HepG2 (cell line): ENCODE measurements around the gene ZNF442. TPM values are rescaled to one million over a fixed set of nuclear protein-coding genes. Genes with fewer than 3 reads are reported as not detected.
"Not testable (repeated sequence)": the region's sequence is repeated elsewhere in the genome, so short reads cannot be mapped to it uniquely, and the experiment has no call there.

ENCODE experiments used
- ATAC-seq: fragments of 200-7000 bp; cut with Tn5 transposase; 3 replicates; pipeline ENCODE4 v1.9.1; 2020; ENCODE audit warnings: mild to moderate bottlenecking, moderate library complexity
- BruUV-seq: library from RNA; stranded (reverse); fragments of 400-500 nt; replicated peaks from 2 replicates; lab custom pipeline; 2021; lab: Mats Ljungman, UMichigan
- CTCF ChIA-PET: fragments of 300-600 bp; formaldehyde crosslinking; extraction: SDS; loops from one replicate; lab custom pipeline; 2021; ENCODE audit warnings: low total read pairs, inconsistent platforms, low intra/inter-chr PET ratio; lab: Yijun Ruan, JAX
- POLR2A ChIA-PET: fragments of 350-600 bp; sonication (Branson Sonifier 250); formaldehyde crosslinking; loops from one replicate; lab custom pipeline; 2020; ENCODE audit warnings: antibody characterized with exemption, inconsistent platforms; lab: Yijun Ruan, JAX
- DNase-seq: peaks from one replicate; pipeline ENCODE4 v3.0.0-alpha.2; 2015; ENCODE audit warnings: low spot score
- FAIRE-seq: peaks from 3 replicates; lab custom pipeline; 2011; peaks lifted over from hg19 to GRCh38; lab: Jason Lieb, UNC
- H2AFZ ChIP-seq: one replicate; pipeline ENCODE4 v1.6.1; 2011; ENCODE audit warnings: low read length, inconsistent platforms
- H3K27ac ChIP-seq: fragments of 300-600 bp; 3 replicates; pipeline ENCODE4 v1.8.0; 2011; ENCODE audit warnings: mixed run types, mild to moderate bottlenecking, mixed read lengths, low read length, inconsistent platforms; ENCODE audit not compliant: insufficient read depth; ENCODE audit errors: extremely low read length
- H3K27me3 ChIP-seq, 2 experiments: fragments of 200-600 bp in 1 of 2; 2 replicates in 1 of 2; 3 replicates in 1 of 2; pipeline versions ENCODE4 v1.6.0 to v1.8.0; 2011; ENCODE audit warnings: low read length in 2 of 2, mild to moderate bottlenecking in 2 of 2, moderate library complexity in 2 of 2, inconsistent platforms in 1 of 2; ENCODE audit not compliant: insufficient read depth in 2 of 2, control insufficient read depth in 1 of 2
- H3K36me3 ChIP-seq, 2 experiments: fragments of 200-600 bp in 1 of 2; replicated peaks in 1 of 2; 2 replicates in 1 of 2; 3 replicates in 1 of 2; pipeline versions ENCODE4 v1.5.1 to v1.8.0; 2011; ENCODE audit warnings: low read length in 2 of 2, inconsistent platforms in 1 of 2; ENCODE audit not compliant: insufficient read depth in 2 of 2, control insufficient read depth in 1 of 2
- H3K4me1 ChIP-seq: 2 replicates; pipeline ENCODE4 v1.5.1; 2012; ENCODE audit warnings: low read length, inconsistent platforms; ENCODE audit not compliant: insufficient read depth
- H3K4me2 ChIP-seq: 2 replicates; pipeline ENCODE4 v1.6.0; 2011; ENCODE audit warnings: low read depth, low read length, inconsistent platforms
- H3K4me3 ChIP-seq, 3 experiments: fragments of 200-600 bp in 1 of 3; sonication (generic), shearing (Covaris generic) in 1 of 3; replicated peaks in 1 of 3; 2 replicates each; pipeline ENCODE4 v1.5.1; 2011 to 2016; ENCODE audit warnings: low read length in 3 of 3, inconsistent platforms in 2 of 3, low read depth in 2 of 3, mild to moderate bottlenecking in 2 of 3, control low read depth in 1 of 3, mixed read lengths in 1 of 3; ENCODE audit not compliant: insufficient read depth in 1 of 3
- H3K79me2 ChIP-seq: one replicate; pipeline ENCODE4 v1.6.1; 2011; ENCODE audit warnings: low read length, inconsistent platforms; ENCODE audit not compliant: insufficient read depth
- H3K9ac ChIP-seq: 2 replicates; pipeline ENCODE4 v1.6.0; 2011; ENCODE audit warnings: mild to moderate bottlenecking, low read depth, low read length, inconsistent platforms; ENCODE audit not compliant: insufficient read depth
- H3K9me3 ChIP-seq: 2 replicates; pipeline ENCODE4 v1.5.1; 2012; ENCODE audit warnings: mild to moderate bottlenecking, low read length
- H4K20me1 ChIP-seq: 2 replicates; pipeline ENCODE4 v1.6.0; 2011; ENCODE audit warnings: inconsistent platforms, mild to moderate bottlenecking, low read length, moderate library complexity; ENCODE audit not compliant: insufficient read depth
- BRCA1 ChIP-seq: sonication (generic); formaldehyde crosslinking; IDR thresholded peaks from 2 replicates; pipeline ENCODE4 v1.4.0; 2020; ENCODE audit warnings: missing genetic modification reagents
- DRAP1 ChIP-seq: IDR thresholded peaks from 2 replicates; pipeline ENCODE4 v1.6.1; 2016; ENCODE audit warnings: missing genetic modification reagents, missing compliant biosample characterization
- ELF4 ChIP-seq: sonication (generic); formaldehyde crosslinking; IDR thresholded peaks from 2 replicates; pipeline ENCODE4 v1.5.0; 2020; ENCODE audit warnings: missing genetic modification reagents, mild to moderate bottlenecking, moderate library complexity, borderline replicate concordance
- GATAD2A ChIP-seq: IDR thresholded peaks from 2 replicates; pipeline ENCODE4 v1.6.1; 2016
- HOXA3 ChIP-seq: sonication (generic); formaldehyde crosslinking; IDR thresholded peaks from 2 replicates; pipeline ENCODE4 v1.5.0; 2020; ENCODE audit warnings: missing genetic modification reagents
- HOXA5 ChIP-seq: sonication (generic); formaldehyde crosslinking; IDR thresholded peaks from 2 replicates; pipeline ENCODE4 v1.4.0; 2020; ENCODE audit warnings: missing genetic modification reagents
- HOXD1 ChIP-seq: sonication (generic); formaldehyde crosslinking; IDR thresholded peaks from 2 replicates; pipeline ENCODE4 v1.5.0; 2020; ENCODE audit warnings: missing genetic modification reagents
- ISL2 ChIP-seq: sonication (generic); formaldehyde crosslinking; IDR thresholded peaks from 2 replicates; pipeline ENCODE4 v1.5.0; 2020; ENCODE audit warnings: missing genetic modification reagents
- KMT2A ChIP-seq: sonication (generic); formaldehyde crosslinking; IDR thresholded peaks from 2 replicates; pipeline ENCODE4 v1.4.0; 2020; ENCODE audit warnings: missing genetic modification reagents
- NR2F6 ChIP-seq, 2 experiments: IDR thresholded peaks; 2 replicates each; pipeline ENCODE4 v1.6.1; 2016; ENCODE audit warnings: antibody characterized with exemption in 1 of 2, mild to moderate bottlenecking in 1 of 2
- POLR2A ChIP-seq, 2 experiments: IDR thresholded peaks; 2 replicates each; pipeline ENCODE4 v1.6.1; 2011; ENCODE audit warnings: low read depth in 2 of 2, low read length in 2 of 2, mild to moderate bottlenecking in 1 of 2, moderate library complexity in 1 of 2; ENCODE audit not compliant: insufficient read depth in 1 of 2
- POLR2AphosphoS5 ChIP-seq: IDR thresholded peaks from 2 replicates; pipeline ENCODE4 v1.6.1; 2012; ENCODE audit warnings: low read depth, low read length
- POLR2G ChIP-seq: fragments of 200-400 bp; formaldehyde crosslinking; IDR thresholded peaks from 2 replicates; pipeline ENCODE4 v1.6.1; 2018; ENCODE audit warnings: mild to moderate bottlenecking, low read depth, low read length, moderate library complexity
- RFXAP ChIP-seq: sonication (generic); formaldehyde crosslinking; IDR thresholded peaks from 2 replicates; pipeline ENCODE4 v1.4.0; 2020; ENCODE audit warnings: missing genetic modification reagents, borderline replicate concordance
- SALL2 ChIP-seq: sonication (generic); formaldehyde crosslinking; IDR thresholded peaks from 2 replicates; pipeline ENCODE4 v1.8.1; 2023; ENCODE audit warnings: mild to moderate bottlenecking, missing genetic modification reagents, inconsistent platforms
- SAP130 ChIP-seq: IDR thresholded peaks from 2 replicates; pipeline ENCODE4 v1.6.1; 2016; ENCODE audit warnings: low read depth
- YEATS4 ChIP-seq: sonication (generic); formaldehyde crosslinking; IDR thresholded peaks from 2 replicates; pipeline ENCODE4 v1.4.0; 2020; ENCODE audit warnings: missing genetic modification reagents, borderline replicate concordance
- ZNF263 ChIP-seq: sonication (generic); formaldehyde crosslinking; IDR thresholded peaks from 2 replicates; pipeline ENCODE4 v1.4.0; 2020; ENCODE audit warnings: missing genetic modification reagents
- ZNF292 ChIP-seq: sonication (generic); formaldehyde crosslinking; IDR thresholded peaks from 2 replicates; pipeline ENCODE4 v1.8.1; 2022; ENCODE audit warnings: mild to moderate bottlenecking, low read depth, missing genetic modification reagents, borderline replicate concordance
- WGBS: methylation state at CpG from one replicate; pipeline ENCODE4 v1.1.6; 2017; ENCODE audit warnings: low lambda C conversion rate; 5-methylcytosine and 5-hydroxymethylcytosine counted together
- in situ Hi-C: cut with HindIII; loops from 2 replicates; pipeline ENCODE4 v1.10.0; 2017; ENCODE audit warnings: low pct_unique_long_range_greater_than_20kb; ENCODE audit not compliant: extremely low pct_ligation_motif_present
- intact Hi-C: fragments of 100-400 bp; cut with micrococcal nuclease; formaldehyde crosslinking; loops from one replicate; pipeline ENCODE4 v1.10.0; 2022; ENCODE audit not compliant: unreplicated experiment
- polyA plus RNA-seq, 8 experiments: library from polyadenylated mRNA; depleted of rRNA in 3 of 8; stranded (reverse) in 7 of 8; unstranded in 1 of 8; fragments of >200 nt; fragmentation: Illumina TruSeq in 4 of 8; extraction: Trizol in 4 of 8; gene quantifications; 2 replicates each; pipeline versions ENCODE4 v1.2.1 to v1.2.3, GENCODE V29; 2011 to 2016; ENCODE audit warnings: low read depth in 4 of 8, missing spikeins in 1 of 8, mixed read lengths in 1 of 8; ENCODE audit not compliant: insufficient read depth in 1 of 8
- total RNA-seq, 5 experiments: library from RNA; depleted of rRNA; stranded (reverse); fragments of >200 nt; fragmentation: Illumina TruSeq; extraction: Trizol; gene quantifications; 2 replicates each; pipeline ENCODE4 v1.2.3, GENCODE V29; 2016; ENCODE audit warnings: low read depth in 1 of 5

The ZNF442 gene
- total and polyA plus RNA-seq, 2 of the 13 experiments (the other 11 are each of a cell fraction or from before 2014, with no cell fraction given), result 1.0 to 6.0 TPM

DNA sequence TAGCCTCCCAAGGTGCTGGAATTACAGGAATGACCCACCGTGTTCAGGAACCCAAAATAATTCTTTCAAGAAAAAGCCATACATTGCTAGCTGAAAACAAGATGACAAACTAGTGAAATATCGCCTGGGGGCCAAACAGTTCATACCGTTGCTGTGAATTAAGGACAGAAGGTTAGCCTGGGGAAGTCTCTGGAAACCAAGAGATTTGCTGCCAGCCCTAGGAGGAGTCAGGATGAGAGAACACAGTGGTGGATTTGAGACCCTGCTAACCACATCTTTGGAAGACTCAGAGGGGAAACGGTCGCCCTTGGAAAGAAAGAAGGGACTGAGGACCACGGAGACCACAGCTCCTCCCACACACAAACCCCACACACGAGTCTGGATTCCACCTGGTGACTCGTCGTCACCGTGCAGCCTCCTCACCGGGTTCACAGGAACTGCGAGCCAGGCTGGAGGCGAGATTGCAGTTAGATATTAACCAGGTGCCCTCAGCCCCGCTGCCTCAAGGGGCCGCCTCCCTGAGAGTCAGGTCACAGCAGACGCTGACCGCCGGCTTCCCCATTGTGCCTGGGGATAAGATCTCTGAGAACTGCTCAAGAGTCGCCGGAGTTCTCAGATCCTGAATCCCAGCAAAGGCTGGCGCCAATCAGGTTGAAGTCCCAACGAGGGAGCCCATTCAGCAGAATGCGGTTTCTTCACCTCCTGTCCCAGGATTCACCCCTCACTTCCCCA, 34.6 kb upstream of the ZNF442 start (continued):
- peak; percentile 75 for TF ChIP-seq POLR2AphosphoS5
- 0 out of 2 replicates have a peak, but pooled peaks have one; percentile 53 for TF ChIP-seq RFXAP (CRISPR knock-in tag)
- peak; percentile 74 for TF ChIP-seq SAP130 (CRISPR knock-in tag)
- TF ChIP-seq ZNF292, result peak; percentile 35; the same call in 1 of the 2 replicates
- 0 out of 2 replicates have a peak, but pooled peaks have one; percentile 47 for TF ChIP-seq SALL2 (CRISPR knock-in tag)
- peak; percentile 40; the same call in 1 of the 2 replicates for TF ChIP-seq DRAP1 (CRISPR knock-in tag)
- peak; percentile 35; the same call in 1 of the 2 replicates for TF ChIP-seq POLR2G
- TF ChIP-seq ISL2, result 0 out of 2 replicates have a peak, but pooled peaks have one; percentile 27
- peak; percentile 46; the same call in 1 of the 2 replicates for TF ChIP-seq ZNF263 (CRISPR knock-in tag)
- TF ChIP-seq HOXA3 (CRISPR knock-in tag), result peak; percentile 43
- peak; percentile 71 to 73 for TF ChIP-seq POLR2A (IDR thresholded peaks at IDR 0.05; ENCODE audit: insufficient read depth in 1 of 2, low read depth in 2 of 2, low read length in 2 of 2)
- peak; percentile 18; the same call in 1 of the 2 replicates for TF ChIP-seq KMT2A
- 0 out of 2 replicates have a peak, but pooled peaks have one; percentile 18 for TF ChIP-seq ELF4 (CRISPR knock-in tag)
- 0 out of 2 replicates have a peak, but pooled peaks have one; percentile 31 for TF ChIP-seq BRCA1 (CRISPR knock-in tag)
- TF ChIP-seq HOXA5 (CRISPR knock-in tag), result 0 out of 2 replicates have a peak, but pooled peaks have one; percentile 3
- TF ChIP-seq HOXD1, result 0 out of 2 replicates have a peak, but pooled peaks have one; percentile 55
- TF ChIP-seq NR2F6 (IDR thresholded peaks at IDR 0.05), result not testable (repeated sequence)
- TF ChIP-seq NR2F6 (CRISPR knock-in tag; IDR thresholded peaks at IDR 0.05), result 0 out of 2 replicates have a peak, but pooled peaks have one; percentile 12
- 0 out of 2 replicates have a peak, but pooled peaks have one; percentile 28 for TF ChIP-seq YEATS4
- peak; percentile 37; the same call in 1 of the 2 replicates for TF ChIP-seq GATAD2A (CRISPR knock-in tag)
- TF ChIP-seq, all 625 proteins: peak for 52; not testable (repeated sequence) for 573

GRCh38 chr19:12391148-12391547, 25.7 kb upstream of the ZNF442 start:
- H4K20me1 ChIP-seq, in situ Hi-C loops, CTCF ChIA-PET, H3K9ac ChIP-seq, H3K9me3 ChIP-seq, DNase-seq, FAIRE-seq, ATAC-seq, BruUV-seq, POLR2A ChIA-PET, H3K27ac ChIP-seq, H3K27me3 ChIP-seq, H2AFZ ChIP-seq, H3K4me1 ChIP-seq, intact Hi-C loops, H3K4me2 ChIP-seq, H3K4me3 ChIP-seq: not testable (repeated sequence)
- Histone ChIP-seq H3K36me3 (peaks cover 10 to 29% of the 10 kb centered on the region in 2 experiments; a peak in 3 of 5 replicates), H3K79me2 (peaks cover 21% of the 10 kb centered on the region)
- 97% methylated on average over 6 of the region's 6 CpGs for WGBS
